GM04503 (cell line): Measurements from ENCODE around the gene FGGY.
"Not testable (repeated sequence)": the region's sequence is repeated elsewhere in the genome, so short reads cannot be mapped to it uniquely, and the experiment has no call there.

ENCODE experiments used
- DNase-seq: peaks from one replicate; pipeline ENCODE4 v3.0.0-alpha.2; 2012; ENCODE audit warnings: low read depth

Gene FGGY

GRCh38 chr1:59705466-59706302, 408.8 kb downstream of the FGGY start:
- DNase-seq: no peak

- no peak for DNase-seq
Observed at GRCh38 chr1:59706303-59706599, 409.4 kb downstream of the FGGY start.

GRCh38 chr1:59707178-59707791, 410.4 kb downstream of the FGGY start:
- DNase-seq: peak; percentile 93

- no peak for DNase-seq
Observed at GRCh38 chr1:59709333-59709732, 412.4 kb downstream of the FGGY start.

- DNase-seq: not testable (repeated sequence)
Observed at GRCh38 chr1:59710920-59711319, 414.0 kb downstream of the FGGY start.

GRCh38 chr1:59714219-59714618, 417.3 kb downstream of the FGGY start:
- no peak for DNase-seq

- no peak for DNase-seq
Observed at GRCh38 chr1:59714966-59715365, 418.1 kb downstream of the FGGY start.

- DNase-seq: no peak
Observed at GRCh38 chr1:59716832-59717231, 419.9 kb downstream of the FGGY start.

- DNase-seq: no peak
Observed at GRCh38 chr1:59718064-59718988, 421.4 kb downstream of the FGGY start.

GRCh38 chr1:59718989-59719360, 422.1 kb downstream of the FGGY start:
- no peak for DNase-seq

GRCh38 chr1:59720326-59721115, 423.6 kb downstream of the FGGY start:
- DNase-seq: no peak

- peak; percentile 66 for DNase-seq
Observed at GRCh38 chr1:59730302-59730701, 433.4 kb downstream of the FGGY start.

- peak; percentile 89 for DNase-seq
Observed at GRCh38 chr1:59730759-59731478, 434.0 kb downstream of the FGGY start.

GRCh38 chr1:59731591-59731990, 434.7 kb downstream of the FGGY start:
- no peak for DNase-seq

- no peak for DNase-seq
Observed at GRCh38 chr1:59732214-59732955, 435.5 kb downstream of the FGGY start.

GRCh38 chr1:59733443-59734141, 436.7 kb downstream of the FGGY start:
- no peak for DNase-seq

- DNase-seq: not testable (repeated sequence)
Observed at GRCh38 chr1:59735927-59736326, 439.0 kb downstream of the FGGY start.

- no peak for DNase-seq
Observed at GRCh38 chr1:59736744-59737143, 439.9 kb downstream of the FGGY start.

GRCh38 chr1:59737638-59738037, 440.7 kb downstream of the FGGY start:
- DNase-seq: no peak

GRCh38 chr1:59738152-59738551, 441.3 kb downstream of the FGGY start:
- DNase-seq: peak; percentile 35
